HG03439 (cell line): ENCODE results near the gene SPARC.

Source experiments
- ATAC-seq: cut with Tn5 transposase; IDR thresholded peaks from one replicate; pipeline ENCODE4 v1.9.1; 2021; ENCODE audit warnings: mild to moderate bottlenecking, moderate library complexity; ENCODE audit not compliant: unreplicated experiment

Gene SPARC

GRCh38 chr5:151679421-151680155 lies 7.1 kb downstream of the SPARC start:
- ATAC-seq: no peak

DNA sequence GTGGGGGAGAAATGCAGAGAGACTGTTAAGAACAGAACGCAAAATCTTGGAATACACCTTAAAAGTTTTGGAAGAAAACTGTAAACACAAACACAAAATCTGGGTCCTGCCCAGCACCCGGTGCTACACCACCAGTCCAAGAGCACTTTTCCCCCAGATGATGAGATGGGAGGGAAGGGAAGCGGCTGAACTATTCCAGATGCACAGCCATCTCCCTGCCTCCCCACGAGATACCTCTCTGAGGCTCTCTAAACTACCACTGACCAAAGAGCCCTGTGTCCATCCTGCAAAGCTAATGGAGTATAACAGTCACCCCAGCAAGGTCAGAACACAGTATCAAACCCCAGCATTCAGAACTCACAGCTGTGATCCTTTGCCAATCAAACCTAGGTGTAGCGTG lies 8.0 kb downstream of the SPARC start:
- ATAC-seq: no peak

DNA sequence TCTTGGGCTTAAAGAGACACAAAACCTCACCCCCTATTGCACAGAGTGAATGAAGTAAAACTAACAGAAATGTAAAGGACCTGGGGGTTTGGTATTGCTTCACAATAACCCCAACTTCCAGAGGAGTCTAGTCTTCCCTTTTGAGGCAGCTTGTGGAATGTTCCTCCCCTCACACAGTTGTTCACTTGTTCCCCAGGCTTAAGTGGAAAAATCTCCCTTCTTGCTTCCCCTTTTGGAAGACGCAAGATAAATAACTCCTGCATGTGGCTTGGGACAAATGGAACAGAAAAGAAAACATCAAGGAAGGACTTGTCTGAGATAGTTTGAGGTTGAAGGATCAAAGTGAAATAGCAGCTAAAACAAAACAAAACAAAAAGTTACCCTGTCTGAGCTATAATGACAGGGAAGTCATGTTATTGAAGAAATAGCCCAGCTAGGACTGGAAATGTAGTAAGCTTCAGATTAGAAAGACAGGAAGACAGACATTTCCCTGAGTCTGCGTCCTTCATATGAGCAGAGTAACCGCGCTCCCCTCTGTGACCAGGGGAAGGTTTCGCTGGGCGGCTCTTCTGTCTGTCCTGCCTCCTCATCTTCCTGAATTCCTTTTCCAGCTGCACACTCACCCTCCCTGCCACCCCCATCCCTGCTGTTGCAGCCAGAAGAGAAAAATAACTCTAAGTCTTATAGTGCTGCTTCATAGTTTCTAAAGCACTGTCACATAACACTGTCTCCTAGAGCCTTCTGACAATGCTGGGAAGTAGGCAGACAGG lies 8.8 kb downstream of the SPARC start:
- ATAC-seq: no peak

GRCh38 chr5:151676719-151677118 lies 10.0 kb downstream of the SPARC start:
- no peak for ATAC-seq

GRCh38 chr5:151676314-151676712 lies 10.4 kb downstream of the SPARC start:
- no peak for ATAC-seq

GRCh38 chr5:151675611-151676313 lies 11.0 kb downstream of the SPARC start:
- no peak for ATAC-seq

DNA sequence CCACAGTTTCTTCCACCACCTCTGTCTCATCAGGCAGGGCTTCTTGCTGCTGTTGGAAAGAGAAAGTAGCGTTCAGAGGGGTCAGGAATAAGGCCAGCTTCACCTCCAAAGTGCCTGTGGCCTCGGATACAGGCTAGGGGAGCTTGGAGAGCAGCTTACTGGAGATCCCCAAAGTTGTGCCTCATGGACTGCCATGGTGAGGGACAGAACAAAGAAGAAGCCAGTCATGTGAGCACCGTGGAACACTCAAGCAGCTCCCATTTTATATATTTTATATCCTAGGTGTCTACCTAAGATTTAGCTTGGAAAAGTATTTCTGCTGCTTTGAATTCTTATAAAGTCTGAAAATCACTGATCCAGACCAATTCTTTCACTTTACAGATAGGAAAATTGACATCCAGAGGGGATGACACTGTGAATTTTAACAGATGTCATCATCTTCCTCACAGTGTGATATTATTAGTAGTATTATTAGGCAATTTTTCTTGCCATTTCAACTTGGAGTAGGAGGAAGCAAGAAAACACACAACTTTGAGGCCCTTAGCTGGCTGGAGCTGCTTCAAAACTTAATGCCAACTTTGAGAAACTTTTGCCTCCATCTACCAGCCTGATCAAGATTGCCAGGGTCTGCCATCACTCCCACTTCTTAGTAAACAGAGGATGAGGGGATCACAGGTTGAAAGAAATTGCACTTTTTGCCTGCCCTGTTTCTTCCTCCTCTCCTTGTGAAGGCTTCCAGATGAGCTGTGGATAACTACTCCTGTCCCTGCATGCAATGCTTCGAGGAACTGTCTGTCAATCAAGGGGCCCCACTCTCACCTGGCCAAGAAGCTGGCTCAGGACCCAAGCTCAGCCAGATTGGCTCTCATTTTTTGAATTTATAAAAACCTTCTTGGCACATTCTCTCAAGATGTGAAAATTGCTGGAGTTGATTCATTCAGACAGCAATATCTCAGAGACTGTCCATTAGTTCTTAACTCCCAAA lies 11.8 kb downstream of the SPARC start:
- no peak for ATAC-seq

DNA sequence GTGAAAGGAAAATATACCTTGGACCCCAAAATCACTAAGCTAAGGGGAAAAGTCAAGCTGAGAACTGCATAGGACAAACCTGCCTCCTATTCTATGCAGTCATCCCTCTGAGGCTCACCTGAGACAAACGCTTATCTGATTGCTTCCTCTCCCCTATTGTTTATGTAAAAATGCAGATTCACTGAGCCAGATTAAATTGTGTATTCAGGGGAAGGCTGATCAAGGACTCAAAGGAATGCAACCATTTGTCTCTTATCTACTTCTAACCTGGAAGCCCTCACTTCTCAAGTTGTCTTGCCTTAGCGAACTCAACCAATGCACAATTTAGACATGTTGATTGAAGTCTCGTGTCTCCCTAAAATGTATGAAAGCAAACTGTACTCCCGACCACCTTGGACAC lies 13.3 kb downstream of the SPARC start:
- no peak for ATAC-seq

GRCh38 chr5:151672516-151672915 lies 14.2 kb downstream of the SPARC start:
- ATAC-seq: no peak

DNA sequence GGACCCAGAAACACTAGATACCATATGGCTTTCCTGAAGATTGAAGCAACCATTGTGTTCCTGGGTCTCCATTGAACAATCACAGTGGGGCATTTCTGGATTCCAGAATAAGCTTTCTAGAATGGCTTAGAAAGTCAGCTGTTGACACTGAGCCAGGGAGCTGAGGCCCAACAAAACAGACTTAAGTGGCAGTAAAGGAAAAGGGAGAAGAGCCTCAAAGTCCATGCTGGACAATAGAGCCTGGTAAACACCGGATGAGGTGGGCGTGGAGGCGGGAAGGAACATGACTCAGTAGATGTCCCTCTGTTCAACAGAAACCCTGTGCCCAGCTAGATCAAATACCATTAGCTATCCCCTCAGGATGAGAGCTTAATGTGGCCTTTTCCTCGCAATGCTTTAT lies 14.8 kb downstream of the SPARC start:
- no peak for ATAC-seq

DNA sequence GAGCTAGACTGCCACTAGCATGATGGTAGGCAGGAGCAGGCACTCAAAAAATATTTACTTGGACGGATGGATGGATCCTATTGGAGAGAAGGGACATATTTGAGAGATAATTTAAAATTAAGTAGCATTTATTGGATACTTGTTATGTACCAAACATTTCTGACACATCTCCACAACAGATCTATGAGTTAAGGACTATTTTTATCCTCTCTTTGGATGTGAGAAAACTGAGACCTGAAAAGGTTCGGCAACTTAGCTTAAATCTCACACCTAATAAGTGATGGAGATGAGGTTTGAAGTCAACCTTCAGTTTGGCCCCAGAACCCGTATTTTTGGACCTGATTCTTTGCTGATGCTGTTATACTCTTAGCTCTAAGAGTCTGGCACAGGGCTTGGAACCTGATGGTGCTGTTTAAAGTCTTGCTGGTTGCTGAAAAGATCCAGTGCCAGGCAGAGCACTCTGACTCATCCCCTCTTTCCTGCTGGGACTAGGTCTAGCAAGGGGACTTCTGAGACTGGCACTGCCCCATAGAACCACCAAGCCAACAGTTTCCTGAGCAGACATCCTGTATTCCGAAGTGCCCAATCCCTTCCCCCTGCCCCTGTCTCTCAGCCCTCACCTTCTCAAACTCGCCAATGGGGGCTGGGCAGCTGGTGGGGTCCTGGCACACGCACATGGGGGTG lies 15.6 kb downstream of the SPARC start:
- no peak for ATAC-seq

DNA sequence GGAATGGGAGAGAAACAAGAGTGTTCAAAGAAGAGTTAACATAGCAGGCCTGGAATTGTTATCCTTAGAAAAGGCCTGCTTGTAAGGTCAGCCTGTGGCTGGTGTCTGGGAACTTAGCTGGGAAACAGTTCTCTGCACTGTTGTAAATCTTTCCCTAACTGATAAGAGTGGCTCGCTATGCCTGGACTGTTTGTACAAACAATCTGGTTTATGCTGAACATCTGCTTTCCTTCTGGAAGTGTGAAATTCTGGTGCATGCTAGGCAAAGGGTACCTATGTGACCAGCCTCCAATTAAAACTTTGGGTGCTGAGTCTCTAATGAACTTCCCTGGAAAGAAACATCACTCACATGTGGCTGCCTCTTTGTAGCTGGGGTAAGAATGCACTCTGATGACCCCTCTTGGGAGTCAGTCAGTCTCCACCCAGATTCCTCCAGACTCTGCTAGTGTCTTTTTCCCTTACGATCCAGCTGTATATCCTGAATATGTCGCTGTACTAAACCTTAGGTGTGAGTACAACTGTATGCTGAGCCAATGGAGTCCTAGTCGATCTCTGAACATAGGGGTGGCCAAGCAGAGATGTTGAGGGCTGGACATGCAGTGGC lies 16.5 kb downstream of the SPARC start:
- ATAC-seq: no peak

- no peak for ATAC-seq
Observed at GRCh38 chr5:151667083-151667482, 19.6 kb downstream of the SPARC start.

DNA sequence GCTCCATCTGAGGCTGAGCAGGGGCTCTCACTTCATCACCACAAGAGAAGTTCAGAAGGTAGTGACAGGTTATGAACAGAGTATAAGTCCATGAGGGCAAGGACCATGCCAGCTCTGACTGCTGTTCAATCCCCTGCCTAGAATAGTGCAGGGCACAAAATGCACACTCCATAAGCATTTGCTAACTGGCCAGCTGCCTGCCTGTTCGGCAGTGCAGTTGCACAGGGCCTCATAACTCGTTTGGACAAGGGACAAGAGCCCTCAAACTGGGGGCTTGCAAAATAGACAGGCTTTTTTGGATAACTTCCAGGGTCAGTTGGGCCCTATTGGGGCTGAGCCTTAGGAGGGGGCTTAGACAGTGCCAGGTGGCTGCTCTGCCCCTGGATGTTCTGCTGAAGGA lies 21.1 kb downstream of the SPARC start:
- ATAC-seq: no peak

DNA sequence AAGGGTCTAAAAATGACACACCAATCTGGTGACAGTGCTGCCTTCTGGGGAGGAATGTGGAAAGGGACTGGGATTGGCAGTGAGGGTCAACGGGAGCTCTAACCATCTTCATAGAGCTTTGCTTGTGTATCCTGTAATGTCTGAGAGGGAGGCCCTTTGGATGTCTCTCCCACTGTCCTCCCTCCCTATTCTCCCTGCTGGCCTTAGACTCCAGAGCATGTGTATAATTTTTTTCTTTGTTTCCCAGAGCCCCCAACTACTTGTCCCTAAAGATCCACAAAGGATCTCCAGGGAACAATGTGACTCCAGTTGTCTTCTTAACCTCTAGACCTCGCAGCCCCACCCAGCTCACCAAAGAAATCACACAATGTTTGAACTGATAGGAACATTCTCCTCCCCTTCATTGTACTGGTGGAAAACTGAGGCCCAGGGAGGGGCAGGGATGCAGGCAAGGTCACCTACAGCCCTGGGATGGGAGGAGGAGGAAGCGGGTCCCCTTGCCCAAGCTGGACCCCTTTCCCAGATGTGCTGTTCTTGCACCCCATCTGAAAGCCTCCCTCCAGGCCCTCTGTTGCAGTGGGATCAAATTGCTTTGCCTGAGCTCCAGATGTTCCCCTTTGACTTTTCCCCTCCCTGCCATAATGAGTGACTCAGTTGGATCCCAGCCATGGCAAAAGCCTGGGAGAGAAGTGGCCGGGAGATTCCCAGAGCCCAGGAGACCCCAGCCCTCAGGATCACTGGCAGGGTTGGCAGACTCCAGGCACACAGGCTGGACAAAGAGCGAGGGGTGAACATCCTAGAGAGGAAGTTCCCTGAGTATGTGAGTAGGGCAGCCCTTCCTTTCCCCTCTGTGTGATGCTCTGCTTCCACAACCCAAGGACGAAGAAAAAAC lies 21.8 kb downstream of the SPARC start:
- ATAC-seq: no peak

DNA sequence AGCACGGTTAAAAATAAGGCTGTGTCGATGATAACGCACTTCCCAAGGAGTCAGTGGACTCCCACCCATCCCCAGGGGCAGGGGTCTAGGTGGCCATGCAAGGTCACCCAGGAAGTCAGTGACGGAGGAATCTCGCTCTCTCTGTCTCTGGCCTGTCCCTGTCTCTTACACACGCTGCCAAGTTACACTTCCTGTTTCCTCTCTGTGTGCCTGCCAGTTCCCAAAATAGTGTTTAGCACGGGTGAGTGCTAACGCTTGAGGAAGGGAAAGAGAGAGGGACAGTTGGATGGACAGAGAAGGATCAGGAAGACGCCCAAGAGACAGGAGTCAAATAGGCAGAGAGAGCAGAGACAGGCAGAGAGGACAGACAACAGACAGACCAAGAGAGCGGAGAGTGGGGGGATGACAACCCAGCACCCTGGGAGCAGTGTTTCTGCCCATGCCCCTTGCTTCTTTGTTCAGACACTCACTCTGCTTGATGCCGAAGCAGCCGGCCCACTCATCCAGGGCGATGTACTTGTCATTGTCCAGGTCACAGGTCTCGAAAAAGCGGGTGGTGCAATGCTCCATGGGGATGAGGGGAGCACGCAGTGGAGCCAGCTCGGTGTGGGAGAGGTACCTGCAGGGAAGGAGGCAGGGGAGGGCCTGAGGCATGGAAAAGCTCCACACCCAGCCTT lies 23.0 kb downstream of the SPARC start:
- no peak for ATAC-seq

DNA sequence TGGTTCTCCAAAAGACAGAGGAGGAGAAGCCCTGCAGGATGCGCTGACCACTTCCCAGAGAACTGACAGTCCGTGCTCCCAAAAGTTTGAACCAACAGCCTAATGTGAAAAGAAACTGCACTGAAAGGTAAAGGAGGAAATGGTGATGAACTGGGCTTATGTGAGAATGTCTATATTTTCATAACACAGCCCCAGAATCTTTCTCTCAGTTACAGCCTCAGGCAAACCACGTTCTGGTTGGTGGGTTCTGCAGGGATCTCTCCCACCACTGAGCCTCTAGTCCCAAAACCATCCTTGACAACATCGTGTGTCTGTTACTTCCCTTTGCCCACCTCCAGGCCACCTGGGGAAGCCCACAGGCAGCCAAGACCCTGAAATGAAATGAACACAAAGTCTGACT lies 23.9 kb downstream of the SPARC start:
- ATAC-seq: no peak
